Stimulated activated CD4-positive, alpha-beta T cell treated with anti-CD3 and anti-CD28 coated beads, TNF-alpha, amount 100 ng/mL, for 24 hours (primary cell): ENCODE measurements around the gene KRTAP4-7.
"Not testable (repeated sequence)": the region's sequence is repeated elsewhere in the genome, so short reads cannot be mapped to it uniquely, and the experiment has no call there.

Experiments used
- DNase-seq, 3 experiments: peaks; one replicate each; pipeline ENCODE4 v3.0.0-alpha.2; 2020; ENCODE audit warnings: low read depth in 3 of 3

KRTAP4-7 gene

DNA sequence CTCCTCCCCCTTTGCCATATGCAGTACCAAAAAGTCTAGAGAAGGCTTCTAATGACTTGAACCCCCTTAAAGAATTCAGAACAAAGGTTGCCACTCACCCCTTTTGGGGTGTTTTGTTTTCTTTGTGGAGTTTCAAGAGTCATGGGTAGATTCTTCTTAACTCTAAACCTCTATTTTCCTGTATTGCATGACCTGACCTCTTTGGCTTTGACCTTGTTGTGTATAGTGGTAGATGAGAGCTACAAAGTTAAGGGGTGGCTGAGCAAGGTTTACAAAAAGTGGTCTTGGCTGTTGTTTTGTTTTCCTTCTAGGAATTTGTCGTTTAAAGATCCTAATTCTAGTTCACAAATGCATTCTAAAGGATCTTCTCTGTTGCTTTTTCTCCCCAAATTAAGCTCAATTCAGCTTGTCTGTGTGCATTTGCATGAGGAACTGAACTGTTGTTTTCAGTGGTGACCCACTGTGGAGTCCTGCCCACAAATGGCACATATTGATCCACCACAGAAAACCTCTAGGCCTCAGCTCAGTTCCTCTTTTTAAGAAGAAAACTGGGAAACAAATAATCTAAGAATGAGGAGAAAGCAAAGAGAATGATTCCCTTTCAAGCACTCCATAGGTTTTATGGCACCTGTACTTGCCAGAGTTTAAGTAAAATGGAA is 24.9 kb downstream of the KRTAP4-7 start:
- DNase-seq, result not testable (repeated sequence)

DNA sequence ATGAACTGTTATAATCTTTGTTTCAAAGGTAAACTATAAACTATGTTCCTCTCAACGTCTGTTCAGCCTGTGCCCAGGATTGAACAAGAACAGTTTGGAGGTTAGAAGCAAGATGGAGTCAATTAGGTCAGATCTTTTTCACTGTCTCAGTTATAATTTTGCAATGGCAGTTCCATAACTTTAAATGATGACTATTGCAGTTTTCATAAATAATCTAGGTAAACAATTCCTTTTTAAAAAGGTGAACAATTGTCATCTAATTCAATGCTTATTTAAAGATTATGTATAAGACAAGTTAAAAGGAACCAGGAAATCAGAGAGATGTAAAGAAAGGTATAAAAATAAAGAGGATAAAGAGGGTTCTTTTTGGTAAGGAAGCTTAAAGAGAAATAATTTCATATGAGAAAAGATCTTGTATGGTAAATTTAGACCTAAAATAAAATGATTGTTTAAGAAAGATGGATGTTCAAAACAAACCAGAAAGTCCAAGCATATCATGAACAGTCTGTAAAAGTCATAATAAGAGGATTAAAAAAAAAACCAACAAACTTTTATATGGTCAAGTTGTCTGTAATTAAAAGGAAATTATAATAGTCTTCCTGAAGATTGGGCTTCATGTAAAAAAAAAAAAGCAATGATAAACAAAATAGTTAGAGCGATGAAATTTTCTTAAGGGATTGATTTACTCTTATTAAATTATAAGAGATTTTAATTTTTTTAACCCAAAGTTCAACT is 27.4 kb downstream of the KRTAP4-7 start:
- DNase-seq, result no peak

DNA sequence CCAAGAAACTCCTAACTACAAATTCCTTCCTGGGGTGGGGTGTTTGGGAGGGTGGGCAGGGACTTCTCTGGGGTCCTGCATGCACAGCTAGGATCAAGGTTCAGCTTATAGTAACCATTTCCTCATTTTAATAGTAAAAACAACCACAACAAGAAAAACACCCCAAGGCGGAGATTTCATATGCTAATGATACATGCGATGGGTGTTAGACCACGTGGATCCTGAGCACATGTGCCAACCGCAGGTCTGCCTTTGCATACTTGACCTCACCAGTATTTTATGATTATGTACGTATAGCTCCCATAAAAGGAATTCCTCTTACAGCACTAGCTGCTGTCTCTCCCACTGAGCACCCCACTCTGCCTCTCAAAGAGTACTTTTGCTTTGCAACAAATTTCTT is 32.3 kb downstream of the KRTAP4-7 start:
- no peak for DNase-seq

DNA sequence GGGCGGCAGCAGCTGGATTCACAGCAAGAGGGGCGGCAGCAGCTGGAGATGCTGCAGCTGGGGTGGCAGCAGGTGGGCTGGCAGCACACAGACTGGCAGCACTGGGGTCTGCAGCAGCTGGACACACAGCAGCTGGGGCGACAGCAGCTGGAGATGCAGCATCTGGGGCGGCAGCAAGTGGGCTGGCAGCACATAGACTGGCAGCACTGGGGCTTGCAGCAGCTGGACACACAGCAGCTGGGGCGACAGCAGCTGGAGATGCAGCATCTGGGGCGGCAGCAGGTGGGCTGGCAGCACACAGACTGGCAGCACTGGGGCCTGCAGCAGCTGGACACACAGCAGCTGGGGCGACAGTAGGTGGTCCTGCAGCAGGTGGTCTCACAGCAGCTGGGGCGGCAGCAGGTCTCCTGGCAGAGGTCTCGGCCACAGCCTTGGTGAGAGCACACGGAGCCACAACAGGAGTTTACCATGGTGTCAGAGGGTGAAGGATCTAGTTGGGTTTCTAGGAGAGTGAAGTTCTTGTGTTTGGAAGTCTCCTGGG is 34.0 kb downstream of the KRTAP4-7 start, which contains the start of gene KRTAP4-11:
Gene KRTAP4-11 (minus strand): TSS at position 528 of the 541 bp plus-strand sequence. CDS start 58 bp downstream, at position 470.
- DNase-seq, result not testable (repeated sequence)

DNA sequence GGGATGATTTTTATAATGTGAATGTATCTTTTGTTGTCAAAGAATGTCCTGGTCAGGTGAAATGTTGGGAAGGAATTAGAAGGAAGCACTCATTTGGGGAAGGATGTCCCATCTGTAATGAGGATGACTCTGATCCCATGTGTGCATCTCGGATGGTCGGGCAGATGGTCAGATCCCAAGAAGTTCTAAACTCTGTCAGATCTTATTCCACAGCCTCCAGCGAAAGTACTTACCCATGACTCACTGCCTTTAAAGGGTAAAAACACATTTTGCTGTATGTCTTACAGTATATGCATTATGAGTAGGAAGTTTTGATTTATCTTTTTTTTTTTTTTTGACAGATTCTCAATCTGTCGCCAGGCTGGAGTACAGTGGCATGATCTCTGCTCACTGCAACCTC is 34.8 kb downstream of the KRTAP4-7 start:
- no peak for DNase-seq

DNA sequence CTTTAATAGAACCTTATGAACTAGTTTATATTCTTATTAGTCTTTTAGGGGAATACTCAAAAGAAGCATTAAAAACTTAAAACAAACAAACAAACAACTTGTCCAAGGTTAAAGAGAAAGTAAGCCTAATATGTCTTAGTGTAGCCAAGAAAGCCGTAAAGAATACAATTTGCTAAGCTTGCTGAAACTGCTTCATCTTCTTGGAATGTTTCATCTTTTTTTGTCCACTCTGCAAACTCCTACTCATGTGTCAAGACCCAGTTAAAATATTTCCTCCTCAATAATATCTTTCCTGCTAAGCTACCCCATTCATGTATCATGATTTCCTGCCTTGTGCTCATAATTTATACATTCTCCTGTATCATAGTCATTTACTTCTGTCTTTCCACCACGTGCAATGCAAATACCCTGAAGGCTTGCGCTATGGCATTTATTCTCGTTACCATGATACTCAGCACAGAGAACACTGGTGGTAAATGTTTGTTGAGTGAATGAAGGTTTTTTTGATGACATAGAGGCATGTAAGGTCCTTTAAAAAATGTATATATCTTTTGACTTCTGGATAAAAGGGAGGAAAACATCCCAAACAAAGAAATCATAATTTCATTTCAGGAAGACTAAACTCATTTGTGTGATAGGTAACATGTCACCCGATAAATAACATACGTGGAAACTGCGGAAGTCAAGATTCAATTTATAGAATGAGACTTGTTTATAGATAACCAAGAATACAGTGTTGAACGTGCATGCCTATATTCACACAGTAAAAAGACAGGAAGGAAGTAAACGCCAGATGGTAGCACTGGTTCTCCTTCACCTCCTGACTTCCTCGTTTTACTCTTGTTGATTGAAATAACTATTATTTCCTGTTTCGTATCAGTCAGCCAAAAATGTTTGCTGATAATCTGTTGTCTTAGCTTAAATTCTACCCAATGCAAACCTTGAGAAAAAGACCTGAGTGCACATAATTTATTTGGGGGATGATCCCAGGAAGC is 36.0 kb downstream of the KRTAP4-7 start:
- not testable (repeated sequence) for DNase-seq

DNA sequence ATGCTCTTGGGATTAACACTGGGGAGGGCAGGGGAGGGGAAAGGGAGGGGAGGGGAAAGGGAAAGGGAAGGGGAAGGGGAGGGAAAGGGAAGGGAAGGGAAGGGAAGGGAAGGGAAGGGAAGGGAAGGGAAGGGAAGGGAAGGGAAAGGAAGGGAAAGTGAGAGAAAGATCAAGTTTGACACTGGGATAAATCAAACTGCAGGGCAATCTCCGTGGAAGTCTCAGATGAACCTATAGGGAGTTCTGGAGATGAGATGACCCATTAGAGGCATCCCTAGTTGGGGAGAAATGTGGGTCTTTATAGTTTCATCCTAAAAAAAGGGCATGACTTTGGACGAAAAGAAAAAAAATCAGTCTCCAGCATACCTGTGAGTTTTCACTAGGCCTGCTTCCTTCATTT is 37.8 kb downstream of the KRTAP4-7 start:
- DNase-seq, result no peak

DNA sequence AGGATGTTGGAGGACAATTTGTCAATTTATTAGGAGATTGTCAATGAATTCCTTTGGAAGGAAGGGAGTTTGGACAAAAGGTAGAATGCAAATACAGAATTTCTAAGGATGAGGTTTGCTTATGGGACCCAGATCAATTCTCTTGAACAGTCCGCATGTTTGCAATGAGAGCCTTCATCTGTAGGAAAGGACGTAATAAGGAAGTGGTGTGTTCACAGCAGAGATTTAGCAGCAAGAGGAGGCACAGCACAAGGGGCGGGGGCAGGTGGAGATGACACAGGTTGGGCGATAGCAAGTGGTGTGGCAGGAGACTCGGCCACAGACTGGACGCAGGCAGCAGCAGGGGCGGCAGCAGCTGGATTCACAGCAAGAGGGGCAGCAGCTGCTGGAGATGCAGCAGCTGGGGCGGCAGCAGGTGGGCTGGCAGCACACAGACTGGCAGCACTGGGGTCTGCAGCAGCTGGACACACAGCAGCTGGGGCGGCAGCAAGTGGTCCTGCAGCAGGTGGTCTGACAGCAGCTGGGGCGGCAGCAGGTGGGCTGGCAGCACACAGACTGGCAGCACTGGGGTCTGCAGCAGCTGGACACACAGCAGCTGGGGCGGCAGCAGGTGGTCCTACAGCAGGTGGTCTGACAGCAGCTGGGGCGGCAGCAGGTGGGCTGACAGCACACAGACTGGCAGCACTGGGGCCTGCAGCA is 39.5 kb downstream of the KRTAP4-7 start:
- not testable (repeated sequence) for DNase-seq

DNA sequence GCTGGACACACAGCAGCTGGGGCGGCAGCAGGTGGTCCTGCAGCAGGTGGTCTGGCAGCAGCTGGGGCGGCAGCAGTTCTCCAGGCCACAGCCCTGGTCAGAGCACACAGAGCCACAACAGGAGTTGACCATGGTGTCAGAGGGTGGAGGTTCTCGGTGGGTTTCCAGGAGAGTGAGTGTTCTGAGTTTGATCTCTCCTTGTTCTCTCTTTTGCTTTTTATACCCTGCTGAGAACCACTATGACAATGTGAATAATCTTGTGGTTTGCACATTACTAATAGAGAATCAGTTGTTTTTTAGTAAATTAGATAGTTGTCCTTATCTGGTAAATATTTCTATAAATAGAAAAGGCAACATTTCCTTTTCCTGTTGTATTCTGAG is 40.0 kb downstream of the KRTAP4-7 start, which contains the start of gene KRTAP4-12:
Gene KRTAP4-12 (minus strand): TSS at position 192 of the 381 bp plus-strand sequence. CDS start 60 bp downstream, at position 132.
- not testable (repeated sequence) for DNase-seq

DNA sequence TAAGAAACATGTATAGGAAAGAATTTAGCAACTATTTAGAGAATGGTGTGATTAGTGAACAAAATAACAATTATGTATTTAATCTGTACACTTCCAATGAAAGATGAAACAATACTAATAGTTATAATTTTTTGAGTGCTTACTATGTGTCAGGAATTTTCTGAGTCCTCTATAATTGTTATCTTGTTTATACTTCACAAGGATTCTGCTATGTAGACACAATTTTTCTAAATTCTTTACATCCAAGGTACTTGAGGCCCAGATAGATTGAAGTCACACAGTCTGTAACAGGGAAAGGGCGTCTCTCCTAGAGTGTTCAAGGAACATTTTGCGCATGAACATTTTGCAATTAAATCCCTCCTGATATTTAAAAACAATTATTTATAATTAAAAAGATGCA is 41.1 kb downstream of the KRTAP4-7 start:
- no peak for DNase-seq

DNA sequence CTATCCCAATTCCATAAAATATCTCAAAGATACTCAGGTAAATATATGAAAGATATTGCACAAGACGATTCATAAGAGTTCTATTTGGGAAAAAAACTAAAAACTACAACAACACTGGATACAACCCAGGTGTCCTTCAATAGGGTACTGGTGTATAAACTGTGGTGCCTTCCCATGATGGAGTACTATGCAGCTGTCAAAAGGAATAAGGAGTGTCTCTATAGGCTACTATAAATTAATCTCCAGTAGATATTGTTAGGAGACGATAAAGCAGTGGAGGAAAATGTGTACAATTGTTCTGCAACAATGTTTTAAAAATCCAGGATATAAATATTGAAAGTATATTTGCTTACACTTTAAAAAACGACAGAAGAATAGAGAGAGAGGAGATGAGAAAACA is 42.5 kb downstream of the KRTAP4-7 start:
- DNase-seq, result no peak

DNA sequence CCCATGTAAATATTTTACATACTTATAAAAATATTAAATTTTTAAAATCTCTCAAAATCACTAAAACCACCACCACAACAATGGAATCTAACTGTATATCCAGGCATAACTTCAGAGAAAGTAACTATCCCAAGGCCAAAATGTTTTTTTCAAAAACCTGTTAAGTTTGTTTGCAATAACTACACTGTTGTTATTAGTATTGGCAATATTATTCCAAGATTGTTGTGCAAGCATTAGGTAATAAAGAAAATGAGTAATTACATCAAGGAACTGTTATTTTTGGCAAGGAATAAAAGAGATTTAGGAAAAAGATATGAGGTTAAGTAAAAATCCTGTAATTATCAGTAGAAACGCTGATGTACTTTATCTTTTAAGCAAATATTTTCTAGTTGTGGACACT is 43.4 kb downstream of the KRTAP4-7 start:
- DNase-seq, result no peak

DNA sequence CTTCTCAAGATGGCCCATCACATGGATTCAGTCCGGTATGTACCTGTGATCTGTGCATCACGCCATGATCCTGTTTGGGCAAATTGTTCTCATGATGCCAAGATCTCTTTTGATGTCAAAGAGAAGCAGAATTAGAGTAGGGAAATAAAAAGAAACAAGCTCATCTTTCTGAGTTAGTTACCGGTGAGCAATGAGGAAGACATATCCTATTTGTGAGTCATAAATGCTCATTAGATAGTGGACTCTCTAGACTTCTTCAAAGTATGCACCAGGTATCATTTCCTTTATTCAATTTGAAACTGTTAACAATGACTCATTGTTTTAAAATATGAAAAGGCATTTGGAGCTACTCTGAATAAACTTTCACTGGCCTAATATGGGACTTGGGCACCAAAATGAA is 48.0 kb downstream of the KRTAP4-7 start:
- DNase-seq, result no peak

DNA sequence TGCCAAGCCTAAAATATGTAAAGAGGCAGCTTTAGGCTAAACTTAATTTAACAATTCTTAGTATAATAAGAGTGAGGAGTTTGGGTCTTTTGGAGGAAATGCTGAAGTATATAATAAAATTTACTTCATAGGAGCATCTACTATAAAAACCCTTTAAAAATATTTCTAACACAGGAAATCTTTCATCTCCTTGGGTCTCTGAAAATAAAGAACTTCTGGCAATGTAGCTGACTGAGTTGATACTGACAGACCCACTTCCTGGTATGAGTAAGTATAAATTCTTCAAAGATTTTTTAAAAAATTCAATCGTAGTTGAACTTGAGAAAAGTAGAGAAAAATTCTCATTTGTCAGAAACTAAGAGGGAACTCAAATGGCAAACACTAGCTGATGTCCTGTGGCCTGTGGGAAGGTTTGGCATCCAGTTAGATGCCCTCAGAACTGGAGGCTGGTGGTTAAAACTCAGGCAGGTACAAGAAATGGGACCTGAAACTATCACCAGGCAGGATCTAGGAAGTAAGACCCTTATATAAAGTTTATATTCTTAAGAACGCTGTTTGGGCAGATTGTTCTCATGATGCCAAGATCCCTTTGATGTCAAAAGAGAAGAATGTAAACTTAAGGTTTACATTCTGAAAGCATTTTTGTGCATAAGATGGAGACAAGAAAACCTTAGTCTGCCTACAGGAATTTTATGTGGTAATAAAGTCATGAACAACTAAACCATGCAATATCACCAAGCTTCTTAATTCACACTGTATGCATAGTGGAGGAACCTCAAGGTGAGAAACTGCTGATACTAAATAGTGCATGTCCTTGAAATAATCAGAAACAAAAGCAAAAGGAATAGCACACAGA is 50.2 kb downstream of the KRTAP4-7 start:
- DNase-seq, result no peak
